Activated CD4-positive, alpha-beta T cell treated with anti-CD3 and anti-CD28 coated beads for 1 hour (primary cell): ENCODE measurements around the gene SOX6.

Source experiments
- DNase-seq: peaks from one replicate; pipeline ENCODE4 v3.0.0-alpha.2; 2020

The SOX6 gene

GRCh38 chr11:16312233-16312765 lies 44.0 kb downstream of the SOX6 start:
- DNase-seq: no peak

DNA sequence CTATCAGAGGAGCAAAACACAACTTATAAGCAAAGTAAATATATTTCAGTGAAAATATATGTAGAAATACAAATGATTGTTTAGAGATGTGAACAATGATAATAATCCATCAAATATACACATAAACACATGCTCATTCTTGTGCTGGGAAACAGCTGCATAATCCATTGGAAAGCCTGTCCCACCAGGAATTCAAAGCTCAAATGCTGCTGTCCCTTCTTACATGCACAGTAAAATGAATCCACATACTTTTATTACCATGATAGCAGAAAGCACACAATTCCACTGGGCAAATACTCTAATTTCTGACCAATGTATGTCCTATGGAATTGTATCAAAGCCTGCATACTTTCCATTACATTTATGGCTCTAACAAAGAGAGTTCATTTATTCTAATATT lies 44.5 kb downstream of the SOX6 start:
- no peak for DNase-seq

GRCh38 chr11:16310943-16311342 lies 45.4 kb downstream of the SOX6 start:
- no peak for DNase-seq

- no peak for DNase-seq
Observed at GRCh38 chr11:16309226-16309625, 47.1 kb downstream of the SOX6 start.

GRCh38 chr11:16301462-16301861 lies 54.9 kb downstream of the SOX6 start:
- no peak for DNase-seq

DNA sequence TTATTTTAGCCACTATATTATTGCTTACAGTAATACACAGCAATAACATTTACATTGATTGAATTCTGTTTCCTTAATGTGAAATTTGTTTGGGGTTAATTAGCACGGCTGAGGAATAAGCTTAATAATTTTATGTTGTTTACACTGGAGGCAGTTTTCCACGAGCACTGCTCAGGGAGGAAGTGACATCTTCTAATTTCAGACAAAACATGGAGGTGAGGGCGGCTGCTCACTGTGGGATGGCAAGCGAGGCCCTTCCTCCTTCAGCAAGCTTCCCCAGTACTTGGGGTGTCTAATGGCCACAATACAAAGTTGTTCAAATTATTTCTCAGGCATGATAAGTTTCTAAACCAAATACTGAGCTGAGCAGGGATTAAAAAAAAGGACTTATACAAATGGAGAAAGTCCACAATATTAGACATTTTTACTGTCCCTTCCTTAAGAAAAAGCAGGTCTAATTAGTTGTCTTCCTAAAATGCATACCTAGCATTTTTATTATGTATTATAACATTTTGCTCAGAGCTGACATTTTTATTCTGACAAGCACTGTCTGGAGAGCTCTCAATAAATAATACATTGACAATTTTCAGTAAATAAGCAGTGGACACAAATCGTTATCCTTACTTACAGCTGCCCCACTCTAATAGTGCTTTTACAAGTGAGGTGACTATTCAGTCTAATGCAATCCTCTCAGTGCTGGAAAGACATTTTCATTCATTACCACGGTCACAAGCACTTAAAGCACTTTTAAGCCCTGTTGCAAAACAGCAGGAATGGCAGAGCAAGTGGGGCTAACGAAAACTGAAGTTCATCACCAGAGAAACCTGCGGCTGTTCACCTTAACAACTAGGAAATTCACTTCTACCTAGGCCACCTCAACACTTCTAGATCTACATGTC lies 56.2 kb downstream of the SOX6 start:
- no peak for DNase-seq

- DNase-seq: no peak
Observed at GRCh38 chr11:16299390-16299789, 57.0 kb downstream of the SOX6 start.

DNA sequence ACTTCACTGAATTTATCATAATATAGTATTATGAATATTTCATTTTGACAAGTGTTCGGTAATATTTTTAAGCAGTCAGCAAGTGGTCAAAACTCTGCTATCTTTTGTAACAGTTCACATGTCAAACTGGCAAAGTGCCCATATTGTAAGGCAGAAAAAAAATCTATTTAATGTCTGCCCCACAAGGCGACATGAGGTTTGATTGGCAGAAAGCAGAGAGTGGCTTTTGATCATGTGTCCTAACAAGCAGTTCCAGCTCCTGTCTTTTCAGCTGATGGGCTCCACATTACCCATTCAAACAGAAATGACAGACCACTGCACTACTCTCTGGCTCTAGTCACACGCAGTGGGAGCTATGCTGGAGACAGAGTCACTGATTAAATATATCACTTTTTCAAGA lies 59.0 kb downstream of the SOX6 start:
- no peak for DNase-seq

- no peak for DNase-seq
Observed at GRCh38 chr11:16296273-16296672, 60.1 kb downstream of the SOX6 start.

DNA sequence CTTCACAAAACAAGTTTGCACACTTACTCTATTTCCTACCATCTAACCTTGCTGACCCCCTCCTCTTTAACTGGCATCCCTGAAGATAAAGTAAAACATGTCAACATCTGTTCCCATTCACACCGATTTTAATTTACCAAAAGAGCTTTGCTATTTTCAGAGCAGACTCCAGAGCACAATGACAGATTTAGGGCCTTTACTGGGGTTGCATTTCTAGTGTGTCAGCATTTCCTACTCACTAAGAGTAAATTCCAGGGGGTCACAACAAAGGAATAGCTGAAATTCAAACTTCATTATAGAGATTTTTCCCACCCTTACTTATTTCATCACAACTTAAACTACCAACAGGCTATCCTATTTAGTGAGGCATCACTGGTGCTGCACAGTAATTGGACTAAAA lies 60.8 kb downstream of the SOX6 start:
- DNase-seq: no peak

- DNase-seq: no peak
Observed at GRCh38 chr11:16293204-16293681, 63.1 kb downstream of the SOX6 start.

GRCh38 chr11:16292167-16292859 lies 64.0 kb downstream of the SOX6 start:
- DNase-seq: no peak

- DNase-seq: no peak
Observed at GRCh38 chr11:16291729-16292128, 64.6 kb downstream of the SOX6 start.

DNA sequence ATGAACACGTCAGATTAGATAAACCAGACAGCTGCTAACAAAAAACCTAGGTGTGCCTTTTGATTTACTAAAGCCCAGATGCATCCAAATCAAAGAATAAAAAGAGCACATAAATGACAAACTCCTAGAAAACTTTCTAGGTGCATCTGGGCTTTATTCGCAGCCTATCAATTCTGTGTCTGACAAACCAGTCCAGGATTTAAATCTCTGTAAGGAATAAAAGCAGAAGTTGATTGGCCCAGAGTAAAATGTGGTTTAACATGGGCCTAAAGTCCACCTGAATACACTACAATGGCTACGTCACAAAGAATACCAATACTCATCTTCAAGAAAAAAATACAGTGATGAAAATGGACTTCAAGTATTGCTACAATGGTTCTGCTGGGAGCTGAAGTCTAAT lies 66.8 kb downstream of the SOX6 start:
- no peak for DNase-seq

GRCh38 chr11:16287630-16288280 lies 68.6 kb downstream of the SOX6 start:
- DNase-seq: no peak

- DNase-seq: no peak
Observed at GRCh38 chr11:16286095-16286494, 70.3 kb downstream of the SOX6 start.

- DNase-seq: no peak
Observed at GRCh38 chr11:16280256-16280682, 76.1 kb downstream of the SOX6 start.

- DNase-seq: no peak
Observed at GRCh38 chr11:16279524-16279923, 76.8 kb downstream of the SOX6 start.

GRCh38 chr11:16278979-16279378 lies 77.4 kb downstream of the SOX6 start:
- no peak for DNase-seq

DNA sequence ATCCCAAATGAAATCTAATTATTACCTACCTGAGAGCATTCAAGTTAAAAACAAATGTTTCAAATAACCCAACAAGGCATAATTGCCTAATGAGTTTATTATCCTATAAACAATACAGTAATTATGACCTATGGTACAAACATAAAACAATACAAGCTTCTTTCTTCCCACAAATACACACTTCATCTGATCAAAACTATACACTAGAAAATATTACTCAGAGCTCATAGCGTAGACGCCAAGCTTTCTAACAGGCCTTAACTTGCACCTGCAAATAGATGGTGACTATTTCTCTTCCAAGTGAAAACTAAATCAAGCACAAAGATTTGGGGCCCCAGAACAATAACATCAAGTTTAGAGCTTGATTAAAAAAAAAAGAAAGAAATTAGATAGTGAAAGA lies 78.1 kb downstream of the SOX6 start:
- no peak for DNase-seq

GRCh38 chr11:16276251-16276650 lies 80.1 kb downstream of the SOX6 start:
- no peak for DNase-seq

DNA sequence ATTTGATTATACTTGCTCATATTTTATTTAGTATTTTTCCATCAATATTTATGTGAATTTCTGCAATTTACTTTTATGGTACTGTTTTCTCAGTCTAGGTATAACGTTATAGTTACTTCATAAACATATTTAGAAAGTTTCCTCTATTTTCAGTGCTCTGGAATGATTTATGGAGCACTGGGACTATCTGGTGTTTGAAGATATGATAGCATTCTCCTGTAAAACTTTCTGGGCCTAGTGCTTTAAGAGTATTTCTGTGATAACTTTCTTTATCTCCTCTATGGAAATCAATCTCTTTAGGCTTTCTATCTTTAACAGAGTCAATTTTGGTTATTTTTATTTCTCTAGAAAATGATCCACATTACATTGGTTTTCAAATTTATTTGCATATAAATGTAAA lies 85.1 kb downstream of the SOX6 start:
- no peak for DNase-seq

DNA sequence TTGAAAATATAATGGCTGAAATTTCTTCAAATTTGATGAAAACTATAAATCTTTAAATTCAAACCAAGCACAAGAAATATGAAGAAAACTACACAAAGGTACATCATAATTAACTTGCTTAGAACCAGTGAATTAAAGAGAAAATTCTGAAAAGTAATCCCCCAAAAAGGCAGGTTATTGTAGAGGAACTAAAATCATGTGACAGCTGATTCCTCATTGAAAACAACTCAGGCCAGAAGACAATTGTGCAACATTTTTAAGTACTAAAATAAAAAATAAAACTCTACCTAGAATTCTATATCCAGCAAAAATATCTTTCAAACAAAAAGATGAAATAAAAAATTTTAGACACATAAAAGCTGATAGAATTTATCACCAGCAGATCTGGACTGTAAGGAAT lies 90.3 kb downstream of the SOX6 start:
- no peak for DNase-seq
